ENCODE measurements around the gene IFITM2.

DNA sequence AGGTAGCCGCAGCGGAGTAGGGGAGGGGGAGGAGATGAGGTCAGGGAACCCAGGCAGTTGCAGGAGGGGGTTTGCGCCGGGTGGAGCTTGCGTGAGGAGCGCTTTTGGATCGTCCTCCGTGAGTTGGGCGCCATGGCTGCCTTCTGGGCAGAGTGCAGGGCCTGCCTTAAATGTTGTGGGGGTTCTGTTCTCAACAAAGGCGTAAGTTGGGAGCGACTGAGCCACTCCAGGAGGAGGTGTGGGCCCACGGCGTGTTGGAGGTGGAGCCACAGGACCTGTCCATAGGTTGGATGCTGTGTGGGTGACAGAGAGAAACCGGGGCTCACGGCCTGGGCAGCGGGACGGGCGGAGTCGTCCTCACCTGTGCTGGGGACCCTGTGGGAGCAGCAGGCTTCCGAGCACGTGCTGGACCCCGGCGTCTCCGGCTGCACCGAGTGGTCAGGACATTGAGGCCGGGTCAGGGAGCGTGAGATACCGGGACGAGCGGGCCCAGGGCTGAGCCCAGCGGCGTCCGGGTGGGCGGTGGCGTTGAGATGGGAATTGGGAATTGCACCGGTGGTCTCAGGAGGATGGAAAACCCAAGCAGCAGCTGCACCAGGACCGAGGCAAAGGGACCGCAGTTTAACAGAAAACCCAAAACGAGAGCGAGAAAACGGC is 19.7 kb upstream of the IFITM2 start:
- TF ChIP-seq POLR2A (IDR thresholded peaks at IDR 0.05) (no peak), EP300 (IDR thresholded peaks at IDR 0.05) (no peak), POLR2AphosphoS5 (IDR thresholded peaks at IDR 0.05) (no peak)
- TF ChIP-seq, protein P1, sequence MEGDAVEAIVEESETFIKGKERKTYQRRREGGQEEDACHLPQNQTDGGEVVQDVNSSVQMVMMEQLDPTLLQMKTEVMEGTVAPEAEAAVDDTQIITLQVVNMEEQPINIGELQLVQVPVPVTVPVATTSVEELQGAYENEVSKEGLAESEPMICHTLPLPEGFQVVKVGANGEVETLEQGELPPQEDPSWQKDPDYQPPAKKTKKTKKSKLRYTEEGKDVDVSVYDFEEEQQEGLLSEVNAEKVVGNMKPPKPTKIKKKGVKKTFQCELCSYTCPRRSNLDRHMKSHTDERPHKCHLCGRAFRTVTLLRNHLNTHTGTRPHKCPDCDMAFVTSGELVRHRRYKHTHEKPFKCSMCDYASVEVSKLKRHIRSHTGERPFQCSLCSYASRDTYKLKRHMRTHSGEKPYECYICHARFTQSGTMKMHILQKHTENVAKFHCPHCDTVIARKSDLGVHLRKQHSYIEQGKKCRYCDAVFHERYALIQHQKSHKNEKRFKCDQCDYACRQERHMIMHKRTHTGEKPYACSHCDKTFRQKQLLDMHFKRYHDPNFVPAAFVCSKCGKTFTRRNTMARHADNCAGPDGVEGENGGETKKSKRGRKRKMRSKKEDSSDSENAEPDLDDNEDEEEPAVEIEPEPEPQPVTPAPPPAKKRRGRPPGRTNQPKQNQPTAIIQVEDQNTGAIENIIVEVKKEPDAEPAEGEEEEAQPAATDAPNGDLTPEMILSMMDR (IDR thresholded peaks at IDR 0.05): no peak
